Right atrium auricular region (tissue), 2 donors: ENCODE results near the gene OPN1LW. TPM values are rescaled to one million over a fixed set of nuclear protein-coding genes. Genes with fewer than 3 reads are reported as not detected.

Experiments
- DNase-seq: peaks from one replicate; pipeline ENCODE4 v3.0.0-alpha.2; 2019; ENCODE audit warnings: low spot score
- H3K27ac ChIP-seq, 2 donors: fragments of 200-600 bp; sonication (generic); 1 replicate in 1 of 2; 2 replicates in 1 of 2; pipeline ENCODE4 v1.5.1; 2016 to 2019
- H3K27me3 ChIP-seq, 2 donors: fragments of 200-600 bp; sonication (generic); one replicate each; pipeline versions ENCODE4 v1.5.1 to v1.6.0; 2017 to 2019
- H3K36me3 ChIP-seq: fragments of 200-600 bp; sonication (generic); one replicate; pipeline ENCODE4 v1.5.1; 2016
- H3K4me1 ChIP-seq, 2 donors: fragments of 200-600 bp; sonication (generic); one replicate each; pipeline versions ENCODE4 v1.5.1 to v1.6.0; 2017 to 2019
- H3K4me3 ChIP-seq, 2 donors: fragments of 200-600 bp; sonication (generic); 1 replicate in 1 of 2; 2 replicates in 1 of 2; pipeline ENCODE4 v1.5.1; 2017 to 2019; ENCODE audit warnings: mild to moderate bottlenecking in 1 of 2, moderate library complexity in 1 of 2
- H3K9me3 ChIP-seq, 2 donors: fragments of 200-600 bp; sonication (generic); one replicate each; pipeline ENCODE4 v1.5.1; 2019
- CTCF ChIP-seq, 2 donors: fragments of 200-600 bp; sonication (generic); IDR thresholded peaks; one replicate each; pipeline ENCODE4 v1.5.1; 2019; ENCODE audit warnings: antibody characterized with exemption in 2 of 2
- total RNA-seq, 2 donors: library from RNA; depleted of rRNA; stranded (reverse); fragments of >200 nt; gene quantifications; one replicate each; pipeline ENCODE4 v1.1.0, GENCODE V29; 2016

The OPN1LW gene
- total RNA-seq, 2 donors from 2014 or later: not detected

GRCh38 chrX:154123241-154124219 is 20.5 kb upstream of the OPN1LW start:
- H3K36me3 ChIP-seq: no peaks in the 10 kb centered on the region
- peaks cover 0 to 8% of the 10 kb centered on the region in 2 donors for H3K9me3 ChIP-seq
- no peak overlapping the region for H3K4me3 ChIP-seq
- H3K27ac ChIP-seq: no peak overlapping the region
- H3K27me3 ChIP-seq: no peaks in the 10 kb centered on the region
- no peak for TF ChIP-seq CTCF (IDR thresholded peaks at IDR 0.05)
- no peak for DNase-seq
- no peaks in the 10 kb centered on the region for H3K4me1 ChIP-seq

- TF ChIP-seq CTCF (IDR thresholded peaks at IDR 0.05): no peak
- H3K9me3 ChIP-seq: peaks cover 0 to 2% of the 10 kb centered on the region in 2 donors
- no peaks in the 10 kb centered on the region for H3K36me3 ChIP-seq
- H3K4me3 ChIP-seq: no peak overlapping the region
- H3K27ac ChIP-seq: peak overlapping the region; percentile 31 to 38
- no peaks in the 10 kb centered on the region for H3K27me3 ChIP-seq
- no peaks in the 10 kb centered on the region for H3K4me1 ChIP-seq
- no peak for DNase-seq
Measured at GRCh38 chrX:154125391-154126040, 18.5 kb upstream of the OPN1LW start.

GRCh38 chrX:154126101-154126500 is 17.9 kb upstream of the OPN1LW start:
- no peak overlapping the region for H3K4me3 ChIP-seq
- H3K4me1 ChIP-seq: no peaks in the 10 kb centered on the region
- no peak for TF ChIP-seq CTCF (IDR thresholded peaks at IDR 0.05)
- no peaks in the 10 kb centered on the region for H3K36me3 ChIP-seq
- no peaks in the 10 kb centered on the region for H3K9me3 ChIP-seq
- no peaks in the 10 kb centered on the region for H3K27me3 ChIP-seq
- DNase-seq: no peak
- no peak overlapping the region for H3K27ac ChIP-seq

GRCh38 chrX:154131955-154132354 is 12.1 kb upstream of the OPN1LW start:
- Histone ChIP-seq H3K9me3 (no peaks in the 10 kb centered on the region), H3K27me3 (no peaks in the 10 kb centered on the region), H3K36me3 (no peaks in the 10 kb centered on the region), H3K4me1 (no peaks in the 10 kb centered on the region), H3K4me3 (no peak overlapping the region), H3K27ac (no peak overlapping the region)
- TF ChIP-seq CTCF (IDR thresholded peaks at IDR 0.05): no peak
- no peak for DNase-seq

- Histone ChIP-seq H3K27me3 (no peaks in the 10 kb centered on the region), H3K4me1 (no peaks in the 10 kb centered on the region), H3K36me3 (no peaks in the 10 kb centered on the region), H3K9me3 (no peaks in the 10 kb centered on the region), H3K27ac (no peak overlapping the region), H3K4me3 (no peak overlapping the region)
- no peak for DNase-seq
- no peak for TF ChIP-seq CTCF (IDR thresholded peaks at IDR 0.05)
Measured at GRCh38 chrX:154132366-154132765, 11.7 kb upstream of the OPN1LW start.
